ENCODE results near the gene LRRC55.

DNA sequence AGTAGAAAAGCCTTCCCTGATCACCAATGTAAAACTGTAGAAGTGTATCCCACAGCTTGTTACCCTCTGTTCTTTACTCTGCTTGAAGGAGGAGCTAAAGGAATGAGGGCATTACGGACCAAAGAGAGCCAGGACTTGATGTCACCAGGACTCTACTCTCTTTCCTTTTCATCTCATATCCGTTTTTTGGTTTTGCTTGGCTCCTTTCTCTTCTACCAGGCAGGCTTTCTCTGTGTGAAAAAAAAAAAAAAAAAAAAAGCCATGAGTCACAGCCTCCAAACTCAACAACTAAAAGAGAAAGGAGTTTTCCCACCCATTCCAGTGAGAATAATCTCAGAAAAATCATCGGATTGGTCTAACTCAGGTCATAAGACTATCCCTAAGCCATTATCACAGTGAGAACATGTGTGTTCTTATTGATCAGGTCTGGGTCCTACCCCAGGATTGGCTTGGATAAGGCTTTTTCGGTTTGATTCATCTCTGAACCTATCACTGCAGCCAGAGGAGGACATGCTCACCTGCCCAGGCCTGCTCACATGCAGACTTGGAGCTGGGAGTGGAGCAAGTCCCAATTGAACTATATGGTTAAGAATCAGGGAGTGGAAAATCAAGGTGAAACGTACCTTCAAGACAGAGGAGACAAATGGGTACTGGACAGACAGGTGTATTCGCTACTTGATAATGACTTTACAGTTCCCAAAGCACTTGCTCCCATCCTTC lies 19.4 kb upstream of the LRRC55 start:
- TF ChIP-seq CTCF (IDR thresholded peaks at IDR 0.05) (no peak), POLR2A (IDR thresholded peaks at IDR 0.05) (no peak)

Data from thyroid gland (tissue), 4 donors.